NCI-H446 treated with DMSO at 0.1 percent for 48 hours (cell line): ENCODE results near the gene TLE1.

Experiments
- DNase-seq: peaks from one replicate; lab custom pipeline; 2025; lab: John Stamatoyannopoulos, UW

The TLE1 gene

GRCh38 chr9:81573415-81574321, 115.7 kb downstream of the TLE1 start:
- no peak for DNase-seq

- DNase-seq, result no peak
Measured at GRCh38 chr9:81570083-81570482, 119.3 kb downstream of the TLE1 start.

- no peak for DNase-seq
Measured at GRCh38 chr9:81566074-81566698, 123.2 kb downstream of the TLE1 start.

GRCh38 chr9:81565609-81566008, 123.7 kb downstream of the TLE1 start:
- DNase-seq, result no peak

GRCh38 chr9:81565144-81565543, 124.2 kb downstream of the TLE1 start:
- no peak for DNase-seq

GRCh38 chr9:81564632-81565031, 124.7 kb downstream of the TLE1 start:
- peak; percentile 88 for DNase-seq

GRCh38 chr9:81563739-81564138, 125.6 kb downstream of the TLE1 start:
- DNase-seq, result no peak

GRCh38 chr9:81563020-81563407, 126.3 kb downstream of the TLE1 start:
- no peak for DNase-seq

- DNase-seq, result peak; percentile 7
Measured at GRCh38 chr9:81562231-81563019, 126.9 kb downstream of the TLE1 start.

GRCh38 chr9:81560851-81561732, 128.3 kb downstream of the TLE1 start:
- DNase-seq, result no peak

GRCh38 chr9:81559709-81560108, 129.6 kb downstream of the TLE1 start:
- DNase-seq, result no peak

GRCh38 chr9:81559197-81559596, 130.2 kb downstream of the TLE1 start:
- no peak for DNase-seq

- DNase-seq, result no peak
Measured at GRCh38 chr9:81558091-81558830, 131.1 kb downstream of the TLE1 start.

GRCh38 chr9:81557452-81558090, 131.8 kb downstream of the TLE1 start:
- no peak for DNase-seq

- DNase-seq, result no peak
Measured at GRCh38 chr9:81556923-81557322, 132.4 kb downstream of the TLE1 start.

- DNase-seq, result no peak
Measured at GRCh38 chr9:81552581-81552991, 136.8 kb downstream of the TLE1 start.

- DNase-seq, result no peak
Measured at GRCh38 chr9:81550207-81550583, 139.2 kb downstream of the TLE1 start.

- no peak for DNase-seq
Measured at GRCh38 chr9:81549500-81550206, 139.7 kb downstream of the TLE1 start.

GRCh38 chr9:81548911-81549310, 140.4 kb downstream of the TLE1 start:
- DNase-seq, result no peak

GRCh38 chr9:81546489-81546888, 142.9 kb downstream of the TLE1 start:
- DNase-seq, result no peak
